ENCODE measurements around the gene PCDHGA6.
"Not testable (repeated sequence)": the region's sequence is repeated elsewhere in the genome, so short reads cannot be mapped to it uniquely, and the experiment has no call there.

The PCDHGA6 gene

DNA sequence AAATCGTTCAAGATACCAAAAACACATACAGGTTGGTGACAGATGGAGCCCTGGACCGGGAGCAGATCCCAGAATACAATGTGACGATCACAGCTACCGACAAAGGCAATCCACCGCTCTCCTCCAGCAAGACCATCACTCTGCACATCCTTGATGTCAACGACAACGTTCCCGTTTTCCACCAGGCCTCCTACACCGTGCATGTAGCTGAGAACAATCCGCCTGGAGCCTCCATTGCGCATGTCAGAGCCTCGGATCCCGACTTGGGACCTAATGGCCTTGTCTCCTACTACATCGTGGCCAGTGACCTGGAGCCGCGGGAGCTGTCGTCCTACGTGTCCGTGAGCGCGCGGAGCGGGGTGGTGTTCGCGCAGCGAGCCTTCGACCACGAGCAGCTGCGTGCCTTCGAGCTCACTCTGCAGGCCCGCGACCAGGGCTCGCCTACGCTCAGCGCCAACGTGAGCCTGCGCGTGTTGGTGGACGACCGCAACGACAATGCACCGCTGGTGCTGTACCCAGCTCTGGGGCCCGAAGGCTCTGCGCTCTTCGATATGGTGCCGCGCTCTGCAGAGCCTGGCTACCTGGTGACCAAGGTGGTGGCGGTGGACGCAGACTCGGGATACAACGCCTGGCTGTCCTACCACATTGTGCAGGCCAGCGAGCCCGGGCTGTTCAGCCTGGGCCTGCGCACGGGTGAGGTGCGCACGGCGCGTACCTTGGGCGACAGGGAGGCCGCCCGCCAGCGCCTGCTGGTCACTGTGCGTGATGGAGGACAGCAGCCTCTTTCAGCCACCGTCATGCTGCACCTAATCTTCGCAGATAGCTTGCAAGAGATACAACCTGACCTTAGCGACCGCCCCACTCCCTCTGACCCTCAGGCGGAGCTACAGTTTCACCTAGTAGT, 1.9 kb upstream of the PCDHGA6 start:
- Mint-ChIP-seq H3K36me3 (ENCODE audit: low read depth) (peaks cover 2% of the 10 kb centered on the region), H3K27me3 (ENCODE audit: low read depth) (peaks cover 16% of the 10 kb centered on the region), H3K9me3 (peaks cover 36% of the 10 kb centered on the region), H3K4me3 (no peak overlapping the region), H3K4me1 (ENCODE audit: low read depth) (peaks cover 2% of the 10 kb centered on the region), H3K27ac (no peak overlapping the region)

GRCh38 chr5:141374627-141375026, 936 bp downstream of the PCDHGA6 start:
- Mint-ChIP-seq H3K36me3 (ENCODE audit: low read depth) (peaks cover 2% of the 10 kb centered on the region), H3K9me3 (peaks cover 40% of the 10 kb centered on the region), H3K4me1 (ENCODE audit: low read depth) (peaks cover 2% of the 10 kb centered on the region), H3K4me3 (no peak overlapping the region), H3K27me3 (ENCODE audit: low read depth) (peaks cover 16% of the 10 kb centered on the region), H3K27ac (no peak overlapping the region)

DNA sequence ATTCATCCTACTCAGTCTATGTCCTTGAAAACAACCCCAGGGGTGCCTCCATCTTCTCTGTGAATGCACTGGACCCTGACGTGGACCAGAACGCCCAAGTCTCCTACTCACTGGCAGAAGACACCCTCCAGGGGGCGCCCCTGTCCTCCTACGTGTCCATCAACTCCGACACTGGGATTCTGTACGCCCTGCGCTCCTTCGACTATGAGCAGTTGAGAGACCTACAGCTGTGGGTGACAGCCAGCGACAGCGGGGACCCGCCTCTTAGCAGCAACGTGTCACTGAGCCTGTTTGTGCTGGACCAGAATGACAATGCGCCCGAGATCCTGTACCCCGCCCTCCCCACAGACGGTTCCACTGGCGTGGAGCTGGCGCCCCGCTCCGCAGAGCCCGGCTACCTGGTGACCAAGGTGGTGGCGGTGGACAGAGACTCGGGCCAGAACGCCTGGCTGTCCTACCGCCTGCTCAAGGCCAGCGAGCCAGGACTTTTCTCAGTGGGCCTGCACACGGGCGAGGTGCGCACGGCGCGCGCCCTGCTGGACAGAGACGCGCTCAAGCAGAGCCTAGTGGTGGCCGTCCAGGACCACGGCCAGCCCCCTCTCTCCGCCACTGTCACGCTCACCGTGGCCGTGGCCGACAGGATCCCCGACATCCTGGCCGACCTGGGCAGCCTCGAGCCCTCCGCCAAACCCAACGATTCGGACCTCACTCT, 1.9 kb downstream of the PCDHGA6 start:
- H3K27ac Mint-ChIP-seq; H3K4me3 Mint-ChIP-seq; H3K4me1 Mint-ChIP-seq (ENCODE audit: low read depth); H3K36me3 Mint-ChIP-seq (ENCODE audit: low read depth): not testable (repeated sequence)
- H3K9me3 Mint-ChIP-seq = peaks cover 40% of the 10 kb centered on the region
- peaks cover 18% of the 10 kb centered on the region for H3K27me3 Mint-ChIP-seq (ENCODE audit: low read depth)

GRCh38 chr5:141382469-141383294, 9.0 kb downstream of the PCDHGA6 start, which contains the start of gene PCDHGA7:
TSS of gene PCDHGA7 (plus strand) at chr5:141382742. CDS start at chr5:141382900, 158 bp downstream.
- Mint-ChIP-seq H3K4me3 (peak within 1 kb of the TSS; percentile 78), H3K27me3 (ENCODE audit: low read depth) (peaks cover 31% of the 10 kb centered on the region), H3K4me1 (ENCODE audit: low read depth) (no peaks in the 10 kb centered on the region), H3K9me3 (peaks cover 30% of the 10 kb centered on the region), H3K36me3 (ENCODE audit: low read depth) (no peaks in the 10 kb centered on the region), H3K27ac (no peak within 1 kb of the TSS)

GRCh38 chr5:141383345-141383744, 9.7 kb downstream of the PCDHGA6 start:
- H3K27me3 Mint-ChIP-seq (ENCODE audit: low read depth) = peaks cover 33% of the 10 kb centered on the region
- peak overlapping the region; percentile 78 for H3K4me3 Mint-ChIP-seq
- no peak overlapping the region for H3K27ac Mint-ChIP-seq
- peaks cover 31% of the 10 kb centered on the region for H3K9me3 Mint-ChIP-seq
- no peaks in the 10 kb centered on the region for H3K4me1 Mint-ChIP-seq (ENCODE audit: low read depth)
- no peaks in the 10 kb centered on the region for H3K36me3 Mint-ChIP-seq (ENCODE audit: low read depth)

DNA sequence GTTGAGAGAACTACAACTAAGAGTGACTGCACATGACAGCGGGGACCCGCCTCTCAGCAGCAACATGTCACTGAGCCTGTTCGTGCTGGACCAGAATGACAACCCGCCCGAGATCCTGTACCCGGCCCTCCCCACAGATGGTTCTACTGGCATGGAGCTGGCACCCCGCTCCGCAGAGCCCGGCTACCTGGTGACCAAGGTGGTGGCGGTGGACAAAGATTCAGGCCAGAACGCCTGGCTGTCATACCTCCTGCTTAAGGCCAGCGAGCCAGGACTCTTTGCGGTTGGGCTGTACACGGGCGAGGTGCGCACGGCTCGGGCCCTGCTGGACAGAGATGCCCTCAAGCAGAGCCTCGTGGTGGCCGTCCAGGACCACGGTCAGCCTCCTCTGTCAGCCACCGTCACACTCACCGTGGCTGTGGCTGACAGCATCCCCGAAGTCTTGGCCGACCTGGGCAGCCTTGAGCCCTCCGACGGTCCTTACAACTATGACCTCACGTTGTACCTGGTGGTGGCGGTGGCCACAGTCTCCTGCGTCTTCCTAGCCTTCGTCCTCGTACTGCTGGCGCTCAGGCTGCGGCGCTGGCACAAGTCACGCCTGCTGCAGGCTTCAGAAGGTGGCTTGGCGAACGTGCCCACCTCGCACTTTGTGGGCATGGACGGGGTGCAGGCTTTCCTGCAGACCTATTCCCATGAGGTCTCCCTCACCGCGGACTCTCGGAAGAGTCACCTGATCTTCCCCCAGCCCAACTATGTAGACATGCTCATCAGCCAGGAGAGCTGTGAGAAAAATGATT, 11.0 kb downstream of the PCDHGA6 start:
- Mint-ChIP-seq H3K27ac (no peak overlapping the region), H3K27me3 (ENCODE audit: low read depth) (peaks cover 35% of the 10 kb centered on the region), H3K4me1 (ENCODE audit: low read depth) (no peaks in the 10 kb centered on the region), H3K36me3 (ENCODE audit: low read depth) (peaks cover 2% of the 10 kb centered on the region), H3K4me3 (no peak overlapping the region), H3K9me3 (peaks cover 40% of the 10 kb centered on the region)

DNA sequence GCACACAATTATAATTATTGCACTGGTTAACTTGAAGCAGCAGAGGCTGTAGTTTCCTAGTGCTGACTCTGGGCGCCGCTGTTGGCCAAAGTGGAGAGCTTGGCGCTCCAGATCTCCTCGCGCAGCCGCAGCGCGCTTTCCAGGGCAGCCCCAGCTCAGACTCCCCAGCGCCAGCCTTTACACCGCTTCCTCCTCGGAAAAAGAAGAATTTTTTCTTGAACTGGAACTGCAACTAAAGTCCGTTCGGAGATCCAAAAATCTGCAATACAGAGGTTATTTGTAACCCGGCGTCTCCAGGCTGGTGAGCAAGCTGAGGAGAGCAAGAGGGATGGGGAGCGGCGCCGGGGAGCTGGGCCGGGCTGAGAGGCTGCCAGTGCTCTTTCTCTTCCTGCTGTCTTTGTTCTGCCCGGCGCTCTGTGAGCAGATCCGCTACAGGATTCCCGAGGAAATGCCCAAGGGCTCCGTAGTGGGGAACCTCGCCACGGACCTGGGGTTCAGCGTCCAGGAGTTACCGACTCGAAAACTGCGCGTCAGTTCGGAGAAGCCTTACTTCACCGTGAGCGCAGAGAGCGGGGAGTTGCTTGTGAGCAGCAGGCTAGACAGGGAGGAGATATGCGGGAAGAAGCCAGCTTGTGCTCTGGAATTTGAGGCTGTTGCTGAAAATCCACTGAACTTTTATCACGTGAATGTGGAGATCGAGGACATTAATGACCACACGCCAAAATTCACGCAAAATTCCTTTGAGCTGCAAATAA, 14.0 kb downstream of the PCDHGA6 start, which contains the start of gene PCDHGB4:
Gene PCDHGB4 (plus strand): TSS at position 142 of the 755 bp plus-strand sequence. CDS start 187 bp downstream, at position 329.
- H3K36me3 Mint-ChIP-seq (ENCODE audit: low read depth); H3K27ac Mint-ChIP-seq; H3K4me3 Mint-ChIP-seq; H3K4me1 Mint-ChIP-seq (ENCODE audit: low read depth): not testable (repeated sequence)
- Mint-ChIP-seq H3K9me3 (peaks cover 48% of the 10 kb centered on the region), H3K27me3 (ENCODE audit: low read depth) (peaks cover 28% of the 10 kb centered on the region)

DNA sequence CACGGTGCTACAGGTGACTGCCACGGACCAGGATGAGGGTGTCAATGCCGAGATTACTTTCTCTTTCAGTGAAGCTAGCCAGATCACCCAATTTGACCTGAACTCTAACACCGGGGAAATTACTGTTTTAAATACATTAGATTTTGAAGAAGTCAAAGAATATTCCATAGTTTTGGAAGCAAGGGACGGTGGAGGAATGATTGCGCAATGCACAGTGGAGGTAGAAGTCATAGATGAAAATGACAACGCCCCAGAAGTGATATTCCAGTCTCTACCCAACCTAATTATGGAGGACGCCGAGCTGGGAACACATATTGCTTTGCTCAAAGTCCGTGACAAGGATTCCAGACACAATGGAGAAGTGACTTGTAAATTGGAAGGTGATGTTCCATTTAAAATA, 15.0 kb downstream of the PCDHGA6 start:
- H3K36me3 Mint-ChIP-seq (ENCODE audit: low read depth) = peaks cover 2% of the 10 kb centered on the region
- no peak overlapping the region for H3K4me3 Mint-ChIP-seq
- no peaks in the 10 kb centered on the region for H3K4me1 Mint-ChIP-seq (ENCODE audit: low read depth)
- H3K9me3 Mint-ChIP-seq = peaks cover 48% of the 10 kb centered on the region
- no peak overlapping the region for H3K27ac Mint-ChIP-seq
- H3K27me3 Mint-ChIP-seq (ENCODE audit: low read depth) = peaks cover 25% of the 10 kb centered on the region

DNA sequence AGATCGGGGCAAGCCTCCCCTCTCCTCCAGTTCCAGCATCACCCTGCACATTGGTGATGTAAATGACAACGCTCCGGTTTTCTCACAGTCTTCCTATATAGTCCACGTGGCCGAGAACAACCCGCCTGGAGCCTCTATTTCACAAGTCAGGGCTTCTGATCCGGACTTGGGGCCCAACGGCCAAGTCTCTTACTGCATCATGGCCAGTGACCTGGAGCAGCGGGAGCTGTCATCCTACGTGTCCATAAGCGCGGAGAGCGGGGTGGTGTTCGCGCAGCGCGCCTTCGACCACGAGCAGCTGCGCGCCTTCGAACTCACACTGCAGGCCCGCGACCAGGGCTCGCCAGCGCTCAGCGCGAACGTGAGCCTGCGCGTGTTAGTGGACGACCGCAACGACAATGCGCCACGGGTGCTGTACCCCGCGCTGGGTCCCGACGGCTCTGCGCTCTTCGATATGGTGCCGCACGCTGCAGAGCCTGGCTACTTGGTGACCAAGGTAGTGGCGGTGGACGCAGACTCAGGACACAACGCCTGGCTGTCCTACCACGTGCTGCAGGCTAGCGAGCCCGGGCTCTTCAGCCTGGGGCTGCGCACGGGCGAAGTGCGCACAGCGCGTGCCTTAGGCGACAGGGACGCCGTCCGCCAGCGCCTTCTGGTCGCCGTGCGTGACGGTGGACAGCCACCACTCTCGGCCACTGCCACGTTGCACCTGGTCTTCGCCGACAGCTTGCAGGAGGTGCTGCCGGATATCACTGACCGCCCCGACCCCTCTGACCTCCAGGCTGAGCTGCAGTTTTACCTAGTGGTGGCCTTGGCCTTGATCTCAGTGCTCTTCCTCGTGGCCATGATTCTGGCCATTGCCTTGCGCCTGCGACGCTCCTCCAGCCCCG, 15.7 kb downstream of the PCDHGA6 start:
- Mint-ChIP-seq H3K27ac (no peak overlapping the region), H3K27me3 (ENCODE audit: low read depth) (peaks cover 31% of the 10 kb centered on the region)

GRCh38 chr5:141392429-141393198, 18.9 kb downstream of the PCDHGA6 start, which contains the start of gene PCDHGA8:
TSS of gene PCDHGA8 (plus strand) at chr5:141392633. CDS start at chr5:141392814, 181 bp downstream.
- H3K27me3 Mint-ChIP-seq (ENCODE audit: low read depth) = peaks cover 26% of the 10 kb centered on the region
- H3K4me3 Mint-ChIP-seq = no peak within 1 kb of the TSS
- H3K36me3 Mint-ChIP-seq (ENCODE audit: low read depth) = peaks cover 2% of the 10 kb centered on the region
- H3K27ac Mint-ChIP-seq = no peak within 1 kb of the TSS
- H3K4me1 Mint-ChIP-seq (ENCODE audit: low read depth) = no peaks in the 10 kb centered on the region
- peaks cover 45% of the 10 kb centered on the region for H3K9me3 Mint-ChIP-seq

More for the DNA sequence above, 15.7 kb downstream of the PCDHGA6 start:
- H3K4me1 Mint-ChIP-seq (ENCODE audit: low read depth) = no peaks in the 10 kb centered on the region
- H3K4me3 Mint-ChIP-seq = no peak overlapping the region
- peaks cover 48% of the 10 kb centered on the region for H3K9me3 Mint-ChIP-seq
- H3K36me3 Mint-ChIP-seq (ENCODE audit: low read depth) = peaks cover 2% of the 10 kb centered on the region

DNA sequence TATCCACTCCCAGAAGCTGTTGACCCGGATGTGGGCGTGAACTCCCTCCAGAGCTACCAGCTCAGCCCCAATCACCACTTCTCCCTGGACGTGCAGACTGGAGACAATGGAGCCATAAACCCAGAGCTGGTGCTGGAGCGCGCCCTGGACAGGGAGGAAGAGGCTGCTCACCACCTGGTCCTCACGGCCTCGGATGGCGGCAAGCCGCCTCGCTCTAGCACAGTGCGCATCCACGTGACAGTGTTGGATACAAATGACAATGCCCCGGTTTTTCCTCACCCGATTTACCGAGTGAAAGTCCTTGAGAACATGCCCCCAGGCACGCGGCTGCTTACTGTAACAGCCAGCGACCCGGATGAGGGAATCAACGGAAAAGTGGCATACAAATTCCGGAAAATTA, 19.6 kb downstream of the PCDHGA6 start:
- Mint-ChIP-seq H3K9me3 (peaks cover 45% of the 10 kb centered on the region), H3K36me3 (ENCODE audit: low read depth) (peaks cover 2% of the 10 kb centered on the region), H3K27me3 (ENCODE audit: low read depth) (peaks cover 25% of the 10 kb centered on the region), H3K27ac (no peak overlapping the region), H3K4me3 (no peak overlapping the region), H3K4me1 (ENCODE audit: low read depth) (no peaks in the 10 kb centered on the region)

Data from T-helper 1 cell treated with Interleukin-12 subunit alpha and Interleukin-12 subunit beta and Interleukin-4 antibody, amounts not matched to agents 30 μg/mL and 1 μg/mL, for 36 hours (primary cell).